ENCODE results near the gene EVC. TPM values are rescaled to one million over a fixed set of nuclear protein-coding genes. Genes with fewer than 3 reads are reported as not detected.

EVC gene
- total RNA-seq, 1 donor from 2014 or later = 41.4 TPM

- no peaks in the 10 kb centered on the region for H3K27me3 ChIP-seq (ENCODE audit: control insufficient read depth, insufficient read depth, low read length)
- no peak for TF ChIP-seq CTCF (IDR thresholded peaks at IDR 0.05; ENCODE audit: insufficient read depth, low read length, poor library complexity, severe bottlenecking)
- H3K36me3 ChIP-seq (ENCODE audit: control insufficient read depth, insufficient read depth, low read length) = peaks cover 1% of the 10 kb centered on the region
- no peak for DNase-seq (ENCODE audit: low read depth)
- H3K4me3 ChIP-seq (ENCODE audit: low read depth, low read length) = no peak overlapping the region
Observed at GRCh38 chr4:5735463-5735862, 24.5 kb downstream of the EVC start.

GRCh38 chr4:5738061-5738460, 27.1 kb downstream of the EVC start:
- Histone ChIP-seq H3K27me3 (ENCODE audit: control insufficient read depth, insufficient read depth, low read length) (no peaks in the 10 kb centered on the region), H3K36me3 (ENCODE audit: control insufficient read depth, insufficient read depth, low read length) (peaks cover 2% of the 10 kb centered on the region), H3K4me3 (ENCODE audit: low read depth, low read length) (no peak overlapping the region)
- no peak for TF ChIP-seq CTCF (IDR thresholded peaks at IDR 0.05; ENCODE audit: insufficient read depth, low read length, poor library complexity, severe bottlenecking)
- DNase-seq (ENCODE audit: low read depth) = no peak

GRCh38 chr4:5742388-5742787, 31.4 kb downstream of the EVC start:
- no peak for DNase-seq (ENCODE audit: low read depth)
- Histone ChIP-seq H3K27me3 (ENCODE audit: control insufficient read depth, insufficient read depth, low read length) (no peaks in the 10 kb centered on the region), H3K4me3 (ENCODE audit: low read depth, low read length) (no peak overlapping the region), H3K36me3 (ENCODE audit: control insufficient read depth, insufficient read depth, low read length) (peaks cover 3% of the 10 kb centered on the region)
- no peak for TF ChIP-seq CTCF (IDR thresholded peaks at IDR 0.05; ENCODE audit: insufficient read depth, low read length, poor library complexity, severe bottlenecking)

GRCh38 chr4:5742968-5743367, 32.0 kb downstream of the EVC start:
- Histone ChIP-seq H3K36me3 (ENCODE audit: control insufficient read depth, insufficient read depth, low read length) (peaks cover 3% of the 10 kb centered on the region), H3K4me3 (ENCODE audit: low read depth, low read length) (no peak overlapping the region), H3K27me3 (ENCODE audit: control insufficient read depth, insufficient read depth, low read length) (no peaks in the 10 kb centered on the region)
- TF ChIP-seq CTCF (IDR thresholded peaks at IDR 0.05; ENCODE audit: insufficient read depth, low read length, poor library complexity, severe bottlenecking) = no peak
- DNase-seq (ENCODE audit: low read depth) = no peak

GRCh38 chr4:5746250-5746649, 35.2 kb downstream of the EVC start:
- peaks cover 4% of the 10 kb centered on the region for H3K36me3 ChIP-seq (ENCODE audit: control insufficient read depth, insufficient read depth, low read length)
- H3K27me3 ChIP-seq (ENCODE audit: control insufficient read depth, insufficient read depth, low read length) = no peaks in the 10 kb centered on the region
- TF ChIP-seq CTCF (IDR thresholded peaks at IDR 0.05; ENCODE audit: insufficient read depth, low read length, poor library complexity, severe bottlenecking) = no peak
- no peak for DNase-seq (ENCODE audit: low read depth)
- H3K4me3 ChIP-seq (ENCODE audit: low read depth, low read length) = no peak overlapping the region

Data from kidney epithelial cell (primary cell).